ENCODE measurements around the gene PRC1.
A peak's percentile ranks its signal among the peaks of the same experiment; 100 is the strongest.

The PRC1 gene

DNA sequence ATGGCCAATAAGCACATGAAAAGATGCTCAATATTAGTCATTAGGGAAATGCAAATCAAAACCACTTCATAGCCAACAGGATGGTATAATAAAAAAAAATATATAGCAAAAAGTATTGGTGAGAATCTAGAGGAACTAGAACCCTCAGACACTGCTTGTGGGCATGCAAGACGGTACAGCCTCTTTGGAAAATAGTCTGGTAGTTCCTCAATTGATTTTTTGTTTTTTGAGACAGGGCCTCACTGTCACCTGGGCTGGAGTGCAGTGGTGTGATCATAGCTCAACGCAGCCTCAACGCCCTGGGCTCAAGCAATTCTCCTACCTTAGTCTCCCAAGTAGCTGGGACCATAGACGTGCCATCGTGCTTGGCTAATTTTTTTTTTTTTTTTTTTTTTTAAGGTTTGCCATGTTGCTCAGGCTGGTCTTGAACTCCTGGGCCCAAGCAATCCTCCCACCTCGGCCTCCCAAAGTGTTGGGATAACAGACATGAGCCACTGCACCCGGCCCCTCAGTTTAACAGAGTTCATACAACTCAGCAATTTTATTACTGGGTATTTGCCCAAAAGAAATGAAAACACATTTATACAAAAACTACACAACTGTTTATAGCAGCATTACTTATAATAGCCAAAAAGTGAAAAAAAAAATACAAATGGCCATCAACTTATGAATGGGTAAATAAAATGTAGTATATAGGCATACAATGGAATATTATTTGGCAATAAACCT, 5.1 kb downstream of the PRC1 start:
- no peak for DNase-seq

DNA sequence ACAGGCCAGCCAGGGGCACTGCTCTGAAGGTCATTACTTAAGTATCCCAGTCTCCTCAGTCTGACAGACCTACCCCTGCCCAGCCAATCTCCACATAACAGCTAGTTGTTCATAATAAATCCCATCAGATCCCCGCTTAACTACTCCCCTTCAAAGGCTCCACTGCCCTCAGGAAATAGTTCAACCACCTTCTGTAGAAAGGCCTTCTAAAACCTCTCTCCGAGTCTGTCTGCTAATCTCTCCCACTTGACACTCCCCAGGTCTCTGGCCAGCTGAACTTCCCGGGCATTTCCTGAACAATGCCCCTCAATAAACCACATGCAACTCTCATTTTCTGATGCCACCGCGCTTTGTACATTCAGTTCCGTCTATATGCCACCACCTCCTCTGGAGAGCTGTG, 6.0 kb downstream of the PRC1 start:
- DNase-seq: no peak

DNA sequence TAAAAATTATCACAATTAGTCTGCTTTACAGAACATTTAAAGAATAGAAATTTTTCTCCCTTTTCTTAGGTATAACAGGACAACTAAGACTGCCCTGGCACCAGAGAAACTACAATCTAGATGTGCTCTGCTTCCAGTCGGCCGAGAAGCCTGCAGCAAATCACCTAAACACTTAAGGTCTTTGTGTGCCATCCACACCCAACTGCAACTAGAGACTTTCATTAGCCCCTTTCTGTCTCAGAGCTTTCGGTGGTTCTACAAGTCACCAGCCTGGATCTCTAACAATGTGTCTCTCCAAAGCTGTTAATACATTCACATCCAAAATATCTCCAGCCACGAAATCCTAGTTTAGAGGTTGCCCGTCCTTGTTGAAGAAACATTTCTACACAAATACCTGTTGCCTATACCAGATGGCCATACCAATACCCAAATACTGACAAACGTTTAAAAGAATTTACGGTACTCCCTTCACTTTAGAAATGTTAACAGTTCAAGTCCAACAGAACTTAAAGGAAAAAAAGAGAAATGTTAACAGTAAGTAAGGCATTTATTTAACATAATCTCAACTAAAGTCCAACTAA, 6.7 kb downstream of the PRC1 start:
- DNase-seq: no peak

DNA sequence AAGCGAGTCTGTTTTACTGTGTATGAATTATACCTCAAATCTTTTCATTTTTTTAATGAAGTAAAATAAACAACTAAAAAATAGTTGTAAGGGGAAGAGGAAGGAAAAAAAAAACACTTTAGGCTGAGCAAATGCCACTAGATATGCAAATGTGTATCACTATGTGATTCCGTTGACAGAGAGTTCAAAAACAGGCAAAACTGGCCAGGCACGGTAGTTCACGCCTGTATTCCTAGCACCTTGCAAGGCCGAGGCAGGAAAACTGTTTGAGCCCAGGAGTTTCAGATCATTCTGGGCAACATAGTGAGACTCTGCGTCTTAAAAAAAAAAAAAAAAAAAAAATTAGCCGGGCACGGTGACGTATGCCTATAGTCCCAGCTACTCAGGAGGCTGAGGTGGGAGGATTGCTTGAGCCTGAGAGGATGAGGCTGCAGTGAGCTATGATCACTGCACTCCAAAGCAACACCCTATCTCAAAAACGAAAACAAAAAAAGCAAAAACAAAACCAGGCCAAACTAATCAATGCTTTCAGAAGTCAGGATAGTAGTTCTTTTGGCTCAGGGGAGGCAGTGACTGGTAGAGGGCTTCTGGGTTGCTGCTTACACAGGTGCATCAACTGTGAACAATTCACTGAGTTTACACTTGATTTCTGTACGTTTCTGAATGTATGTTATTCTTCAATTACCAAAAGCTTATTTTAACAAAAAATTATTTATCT, 7.4 kb downstream of the PRC1 start:
- DNase-seq: no peak

DNA sequence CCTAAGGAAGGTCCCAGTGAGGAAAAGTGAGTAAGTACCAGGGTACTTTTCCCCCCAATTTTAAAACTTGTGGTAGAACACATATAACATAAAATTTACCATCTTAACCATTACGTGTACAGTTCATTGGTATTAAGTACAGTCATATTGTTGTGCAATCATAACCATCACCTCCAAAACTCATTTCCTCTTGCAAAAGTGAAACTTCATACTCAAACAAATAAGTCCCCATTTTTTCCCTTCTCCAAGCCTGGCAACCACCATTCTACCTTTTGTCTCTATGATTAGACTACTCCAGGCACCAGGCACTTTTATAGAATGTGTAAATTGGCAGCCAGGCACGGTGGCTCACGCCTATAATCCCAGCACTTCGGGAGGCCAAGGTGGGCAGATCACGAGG, 12.2 kb downstream of the PRC1 start:
- DNase-seq: no peak

DNA sequence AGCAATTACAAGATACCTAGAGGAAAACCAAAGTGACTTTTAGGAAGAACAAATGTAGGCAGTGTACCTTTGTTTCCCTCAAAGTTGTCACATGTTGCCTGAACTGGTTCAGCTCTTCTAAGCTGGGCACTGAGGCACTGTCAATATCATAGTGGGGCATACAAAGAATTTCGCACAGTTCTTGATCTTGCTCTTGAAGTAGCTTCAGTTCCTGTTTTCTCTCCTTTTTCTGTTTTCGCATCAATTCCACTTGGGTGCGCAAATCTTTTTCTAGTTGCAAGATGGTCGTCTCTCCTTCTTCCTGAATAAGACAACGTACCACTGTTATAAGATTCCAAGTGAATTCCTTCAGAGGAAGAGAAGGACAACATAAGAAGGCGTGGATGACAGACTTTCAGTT, 12.7 kb downstream of the PRC1 start:
- no peak for DNase-seq

DNA sequence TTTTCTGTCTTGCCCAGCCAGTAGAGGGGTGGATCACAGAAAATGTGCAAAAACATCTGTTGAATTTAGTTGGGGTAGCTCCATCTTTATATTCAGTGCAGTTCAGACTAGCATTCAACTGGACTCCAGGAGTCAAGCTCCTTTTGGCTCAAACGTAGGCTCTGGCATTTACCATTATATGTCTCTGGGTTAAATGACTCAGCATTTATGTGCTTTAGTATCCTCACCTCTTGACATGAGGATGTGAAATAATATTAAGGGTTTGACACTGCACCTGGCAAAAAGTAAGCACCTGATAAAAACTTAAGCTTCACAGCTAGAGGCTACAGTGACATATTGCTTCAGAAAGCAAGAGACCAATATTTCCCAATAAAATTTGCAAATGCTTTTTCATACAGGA, 14.8 kb downstream of the PRC1 start:
- DNase-seq: no peak

DNA sequence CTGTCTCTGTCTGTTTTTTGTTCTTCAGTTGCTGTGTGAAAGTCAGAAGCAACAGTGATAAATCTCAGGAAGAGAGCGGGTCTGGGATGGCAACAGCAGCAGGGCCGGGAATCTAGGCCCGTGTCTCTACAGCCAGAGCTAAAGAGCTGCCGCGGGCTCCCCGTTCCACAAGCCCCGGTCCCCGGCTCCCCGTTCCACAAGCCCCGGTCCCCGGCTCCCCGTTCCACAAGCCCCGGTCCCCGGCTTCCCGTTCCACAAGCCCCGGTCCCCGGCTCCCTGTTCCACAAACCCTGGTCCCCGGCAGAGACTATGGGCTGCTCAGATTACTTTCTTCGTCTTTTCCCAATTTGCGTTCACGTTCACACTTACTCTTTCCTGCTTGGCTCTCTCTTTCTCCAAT, 20.1 kb downstream of the PRC1 start:
- DNase-seq: no peak

DNA sequence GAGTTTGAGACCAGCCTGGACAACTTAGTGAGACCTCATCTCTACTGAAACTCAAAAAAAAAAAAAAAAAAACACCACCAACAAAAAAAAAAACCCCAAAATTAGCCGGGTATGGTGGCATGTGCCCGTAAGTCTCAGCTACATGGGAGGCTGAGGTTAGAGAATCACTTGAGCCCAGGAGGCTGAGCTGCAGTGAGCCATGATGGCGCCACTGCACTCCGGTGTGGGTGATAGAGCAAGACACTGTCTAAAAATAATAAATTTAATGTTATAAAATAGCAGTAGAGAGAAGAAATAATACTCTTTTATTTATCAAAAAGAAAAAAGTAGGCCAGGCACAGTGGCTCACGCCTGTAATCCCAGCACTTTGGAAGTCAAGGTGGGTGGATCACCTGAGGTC, 22.2 kb downstream of the PRC1 start:
- no peak for DNase-seq

DNA sequence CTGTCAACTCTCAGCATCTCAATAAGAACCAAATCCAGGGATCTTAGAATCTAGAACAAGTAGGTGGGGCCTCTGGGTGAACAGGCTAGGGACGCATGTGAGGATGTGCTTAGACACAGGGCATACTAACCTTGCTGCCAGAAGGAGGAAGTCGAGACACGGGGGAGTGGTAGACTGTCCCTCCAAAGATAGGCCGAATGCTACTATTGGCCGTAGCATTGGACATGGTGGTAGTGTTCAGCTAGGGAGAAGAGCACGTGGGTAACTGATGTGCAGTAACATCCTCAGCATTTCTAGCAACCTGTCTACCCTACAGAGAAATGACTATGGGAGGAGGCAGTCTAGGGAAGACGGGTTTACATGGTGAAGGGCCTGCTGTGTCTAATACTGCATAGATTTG, 24.1 kb downstream of the PRC1 start:
- DNase-seq: no peak

DNA sequence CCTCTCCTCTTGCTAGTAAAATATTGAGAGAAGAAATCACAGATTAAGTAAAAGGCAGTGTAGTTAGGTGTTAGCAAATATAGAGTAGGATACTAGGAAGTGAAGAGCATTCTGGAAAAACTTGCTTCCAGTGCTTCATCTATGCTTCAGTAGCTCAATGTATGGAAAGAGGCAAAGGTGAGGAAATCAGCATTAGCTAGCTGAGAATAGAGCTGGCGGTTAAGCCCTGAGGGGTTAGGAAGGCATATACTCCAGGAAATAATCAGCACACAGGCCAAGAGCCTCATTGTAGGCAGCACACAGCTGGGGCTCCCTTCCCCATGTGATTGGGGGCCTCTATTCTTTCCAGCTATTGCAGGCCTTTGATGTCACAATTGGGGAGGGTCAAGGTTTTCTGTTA, 25.9 kb downstream of the PRC1 start:
- DNase-seq: no peak

DNA sequence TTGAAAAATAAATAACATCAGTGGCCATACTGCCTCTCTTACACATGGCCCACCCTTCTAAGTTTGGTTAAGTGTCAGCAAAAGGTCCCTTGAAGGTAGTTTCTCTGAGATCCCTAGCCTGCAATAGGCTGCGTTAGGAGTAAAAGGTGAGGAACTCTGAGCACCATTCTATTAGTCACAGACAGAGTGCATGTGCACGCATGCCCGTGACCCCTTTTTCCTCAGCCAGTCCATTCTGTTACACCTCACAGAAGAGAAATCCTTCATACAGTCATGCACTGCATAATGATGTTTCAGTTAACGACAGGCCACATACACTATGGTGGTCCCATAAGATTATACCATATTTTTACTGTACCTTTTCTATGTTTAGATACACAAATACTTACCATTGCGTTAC, 27.1 kb downstream of the PRC1 start:
- no peak for DNase-seq

DNA sequence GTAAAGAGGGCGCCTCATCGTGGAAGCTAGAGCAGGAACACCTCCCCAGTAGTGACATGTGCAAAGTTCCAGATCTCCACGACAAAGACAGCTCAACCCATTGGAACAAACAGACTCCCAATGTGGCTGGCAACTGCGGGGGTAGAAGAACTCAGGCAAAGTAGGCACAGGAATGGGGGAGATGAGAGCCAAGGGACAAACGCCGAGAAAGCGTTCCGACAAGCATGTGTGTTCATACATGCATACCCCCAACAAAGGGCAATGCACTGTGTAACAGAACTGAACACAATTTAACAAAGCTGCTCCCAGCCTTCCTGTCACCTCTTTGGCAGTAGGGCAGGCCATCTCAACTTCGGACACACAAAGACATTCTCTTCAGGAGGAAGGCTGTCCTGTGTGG, 28.1 kb downstream of the PRC1 start:
- no peak for DNase-seq

DNA sequence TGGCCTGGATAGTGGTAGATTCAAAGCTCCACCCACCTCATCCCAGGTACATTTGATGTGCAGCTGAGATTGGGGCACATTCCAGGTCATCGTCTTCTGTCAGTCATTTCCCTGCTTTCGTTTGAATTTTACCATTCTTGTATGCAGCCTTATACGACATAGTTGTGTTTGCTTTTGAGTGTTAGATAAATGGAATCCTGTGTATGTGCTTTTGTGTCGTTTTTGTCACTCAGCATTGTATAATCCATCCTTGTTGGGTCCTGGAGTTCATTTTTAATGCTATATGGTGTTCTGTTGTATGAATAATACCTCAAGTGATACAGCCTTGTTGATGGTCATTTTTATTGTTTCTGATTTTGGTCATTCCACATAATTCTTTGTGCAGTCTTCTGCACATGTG, 32.3 kb downstream of the PRC1 start:
- no peak for DNase-seq

DNA sequence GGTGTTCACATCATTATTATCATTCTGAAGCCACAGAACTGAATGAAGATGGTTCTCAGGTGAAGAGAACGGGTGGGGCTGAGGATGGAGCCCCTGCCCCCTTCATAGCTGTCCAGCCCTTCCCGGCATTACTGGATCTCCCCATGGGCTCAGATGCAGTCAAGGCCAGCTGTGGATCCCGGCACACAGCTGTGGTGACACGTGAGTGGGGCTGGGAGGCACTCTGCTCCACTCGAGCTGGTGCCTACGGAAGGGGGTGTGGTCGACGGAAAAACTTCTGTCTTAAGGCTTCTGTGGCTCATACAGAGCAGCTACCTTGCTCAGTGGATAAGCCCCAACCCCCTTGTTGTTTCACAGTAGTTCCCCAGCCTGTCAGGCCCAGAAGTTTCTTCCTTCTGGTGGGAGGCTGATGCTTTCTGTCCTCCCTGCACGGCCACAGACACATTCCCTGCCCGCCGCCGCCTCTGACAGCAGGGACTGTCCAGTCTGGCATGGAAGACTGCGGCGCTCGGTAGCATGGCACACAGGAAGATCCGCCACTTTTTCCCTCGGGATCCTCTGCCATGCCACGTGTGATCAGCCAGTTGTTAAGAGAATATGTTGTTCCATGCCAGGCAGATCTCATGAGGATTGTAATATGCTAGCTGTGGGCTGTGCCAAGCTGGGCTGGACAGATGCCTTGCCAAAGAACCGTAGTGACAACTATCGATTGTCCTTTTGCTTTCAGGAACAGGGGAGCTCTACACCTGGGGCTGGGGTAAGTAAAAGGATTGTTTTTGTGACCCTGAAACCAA, 33.8 kb downstream of the PRC1 start:
- no peak for DNase-seq

DNA sequence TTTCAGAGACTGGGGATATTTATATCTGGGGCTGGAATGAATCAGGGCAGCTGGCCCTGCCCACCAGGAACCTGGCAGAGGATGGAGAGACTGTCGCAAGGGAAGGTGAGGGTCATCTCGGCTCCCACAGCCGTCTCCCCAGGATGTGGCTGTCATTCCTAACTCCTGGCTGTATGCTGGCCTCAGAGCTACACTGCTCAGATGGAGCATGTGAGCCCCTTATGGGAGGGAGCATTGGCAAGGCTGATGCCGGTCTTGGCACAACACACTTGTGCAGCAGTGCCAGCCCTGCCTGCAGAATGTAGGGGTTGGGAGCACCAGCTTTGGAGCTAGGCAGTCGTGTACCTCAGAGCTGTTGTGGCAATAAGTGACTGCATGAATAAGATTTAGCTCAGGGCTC, 34.4 kb downstream of the PRC1 start:
- no peak for DNase-seq

DNA sequence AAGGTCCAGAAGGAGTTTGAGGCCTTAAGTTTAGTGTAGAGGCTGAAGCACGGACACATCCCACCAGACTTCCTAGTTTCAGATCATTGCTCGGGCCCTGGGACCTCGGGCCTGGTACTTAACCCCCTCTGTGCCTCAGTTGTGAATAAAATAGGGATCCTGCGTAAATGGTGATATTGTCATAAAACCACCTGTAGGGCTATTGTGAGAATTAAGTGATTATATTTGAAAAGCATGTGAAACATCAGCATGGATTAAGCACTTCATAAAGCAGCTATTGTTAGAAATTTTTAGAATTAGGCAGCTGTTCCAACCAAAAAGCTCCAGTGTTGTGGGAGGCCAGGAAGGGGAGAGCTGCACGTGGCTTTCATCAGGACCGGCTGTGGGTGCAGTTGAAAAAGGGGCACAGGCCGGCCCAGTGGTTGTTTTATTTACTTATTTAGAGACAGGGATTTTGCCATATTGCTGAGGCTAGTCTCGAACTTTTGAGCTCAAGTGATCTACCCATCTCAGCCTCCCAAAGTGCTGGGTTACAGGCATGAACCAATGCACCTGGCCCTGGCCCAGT, 35.2 kb downstream of the PRC1 start:
- DNase-seq: no peak

DNA sequence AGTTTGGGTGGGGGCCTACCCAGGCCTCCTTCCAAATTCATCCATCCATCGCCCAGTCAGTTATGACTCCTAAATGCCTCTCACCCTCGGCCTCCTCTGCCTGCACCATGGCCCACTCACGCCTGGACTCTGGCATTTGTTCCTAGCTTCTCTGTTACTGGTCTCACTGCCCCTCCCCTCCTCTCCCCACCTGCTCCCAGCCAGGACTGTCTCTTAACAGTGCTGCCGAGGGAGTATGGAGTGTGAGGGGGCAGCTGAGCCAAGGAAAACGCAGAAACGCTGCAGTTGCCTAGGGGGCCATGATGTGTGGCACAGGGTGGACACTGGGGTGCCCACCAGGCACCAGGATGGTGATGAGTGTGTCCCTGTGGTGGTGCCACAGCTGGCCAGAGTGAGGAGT, 36.5 kb downstream of the PRC1 start:
- DNase-seq: no peak

DNA sequence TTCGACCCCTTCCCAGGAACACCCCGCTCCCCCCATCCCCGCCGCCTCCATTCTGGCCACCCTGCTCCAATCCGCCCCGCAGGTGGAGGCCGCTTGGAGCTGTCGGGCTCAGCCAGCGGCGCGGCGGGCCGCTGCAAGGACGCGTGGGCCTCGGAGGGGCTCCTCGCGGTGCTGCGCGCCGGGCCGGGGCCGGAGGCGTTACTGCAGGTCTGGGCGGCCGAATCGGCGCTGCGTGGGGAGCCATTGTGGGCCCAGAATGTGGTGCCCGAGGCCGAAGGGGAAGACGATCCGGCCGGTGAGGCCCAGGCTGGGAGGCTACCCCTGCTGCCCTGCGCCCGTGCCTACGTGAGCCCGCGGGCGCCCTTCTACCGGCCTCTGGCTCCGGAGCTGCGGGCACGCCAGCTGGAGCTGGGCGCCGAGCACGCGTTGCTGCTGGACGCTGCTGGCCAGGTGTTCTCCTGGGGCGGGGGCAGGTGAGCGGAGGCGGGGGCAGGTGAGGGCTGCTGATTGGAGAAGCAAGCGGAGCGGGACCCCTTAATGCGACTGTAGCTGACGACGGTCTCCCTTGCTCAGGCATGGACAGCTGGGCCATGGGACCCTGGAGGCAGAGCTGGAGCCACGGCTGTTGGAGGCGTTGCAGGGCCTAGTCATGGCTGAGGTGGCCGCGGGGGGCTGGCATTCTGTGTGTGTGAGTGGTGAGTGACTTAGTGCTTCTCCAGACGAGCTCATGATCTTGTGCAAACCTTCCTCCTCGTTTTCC, 37.1 kb downstream of the PRC1 start:
- DNase-seq: no peak

DNA sequence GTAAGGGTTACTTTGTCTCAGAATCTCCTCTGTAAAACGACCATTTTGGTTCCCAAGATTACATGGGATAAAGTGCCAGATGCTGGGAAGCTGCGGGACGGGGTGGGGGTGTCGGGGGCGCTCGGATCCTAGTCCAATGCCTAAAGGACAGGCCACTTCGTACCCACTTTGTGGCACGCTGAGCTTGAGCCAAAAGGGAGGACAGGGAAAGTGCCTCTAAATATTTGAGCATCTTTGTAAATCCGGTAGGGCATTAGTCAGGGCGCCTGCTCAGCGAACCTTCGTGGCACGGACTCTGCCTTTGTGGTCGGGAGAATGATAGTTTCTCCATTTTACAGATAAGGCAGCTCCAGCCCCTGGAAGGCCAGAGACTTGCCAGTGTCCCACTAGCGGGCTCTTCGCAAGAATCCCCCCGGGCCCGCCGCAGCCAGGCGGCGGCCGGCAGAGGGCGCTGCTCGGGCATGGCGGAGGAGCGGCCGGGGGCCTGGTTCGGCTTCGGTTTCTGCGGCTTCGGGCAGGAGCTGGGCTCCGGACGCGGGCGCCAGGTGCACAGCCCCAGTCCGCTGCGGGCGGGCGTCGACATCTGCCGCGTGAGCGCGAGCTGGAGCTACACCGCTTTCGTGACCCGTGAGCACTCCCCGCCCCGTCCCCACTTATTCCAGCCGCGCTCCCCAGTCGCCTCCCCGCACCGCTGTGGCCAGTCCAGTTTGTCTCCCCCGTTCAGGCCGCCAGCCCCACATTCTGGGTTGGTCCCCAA, 37.9 kb downstream of the PRC1 start:
- DNase-seq: peak; percentile 63

DNA sequence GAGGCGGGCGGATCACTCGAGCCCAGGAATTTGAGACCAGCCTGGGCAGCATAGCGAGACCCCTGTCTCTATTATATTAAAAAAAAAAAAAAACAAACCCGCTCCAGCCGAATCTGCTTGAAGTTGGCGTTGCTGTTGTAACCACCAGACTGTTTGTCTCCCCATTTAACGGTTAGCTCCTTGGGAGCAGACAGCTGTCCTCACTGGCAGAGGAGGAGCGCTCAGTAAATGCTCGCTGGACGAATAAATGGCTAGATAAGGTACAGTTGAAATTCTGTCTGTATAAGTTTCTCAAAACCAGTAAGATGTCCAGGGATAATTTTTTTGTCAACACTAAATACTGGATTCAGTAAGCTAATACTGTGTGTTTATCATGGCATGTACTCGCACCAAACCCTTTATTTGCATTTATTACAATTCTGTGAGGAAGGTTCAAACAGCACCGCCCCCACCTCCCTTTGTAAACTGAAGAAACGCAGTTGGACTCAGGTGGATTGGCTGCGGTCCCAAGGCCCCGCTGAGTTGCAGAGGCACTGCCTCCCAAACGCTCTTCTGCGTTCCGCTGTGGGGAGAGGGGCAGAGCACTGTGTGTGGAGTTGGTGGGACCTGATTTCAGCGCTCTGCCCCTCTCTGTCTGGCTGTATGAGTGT, 38.6 kb downstream of the PRC1 start:
- DNase-seq: no peak
